GM18498 (cell line): ENCODE data around the gene LRCOL1.

Source experiments
- ATAC-seq: cut with Tn5 transposase; IDR thresholded peaks from one replicate; pipeline ENCODE4 v1.9.1; 2021; ENCODE audit warnings: mild to moderate bottlenecking, moderate library complexity; ENCODE audit not compliant: unreplicated experiment

Gene LRCOL1

DNA sequence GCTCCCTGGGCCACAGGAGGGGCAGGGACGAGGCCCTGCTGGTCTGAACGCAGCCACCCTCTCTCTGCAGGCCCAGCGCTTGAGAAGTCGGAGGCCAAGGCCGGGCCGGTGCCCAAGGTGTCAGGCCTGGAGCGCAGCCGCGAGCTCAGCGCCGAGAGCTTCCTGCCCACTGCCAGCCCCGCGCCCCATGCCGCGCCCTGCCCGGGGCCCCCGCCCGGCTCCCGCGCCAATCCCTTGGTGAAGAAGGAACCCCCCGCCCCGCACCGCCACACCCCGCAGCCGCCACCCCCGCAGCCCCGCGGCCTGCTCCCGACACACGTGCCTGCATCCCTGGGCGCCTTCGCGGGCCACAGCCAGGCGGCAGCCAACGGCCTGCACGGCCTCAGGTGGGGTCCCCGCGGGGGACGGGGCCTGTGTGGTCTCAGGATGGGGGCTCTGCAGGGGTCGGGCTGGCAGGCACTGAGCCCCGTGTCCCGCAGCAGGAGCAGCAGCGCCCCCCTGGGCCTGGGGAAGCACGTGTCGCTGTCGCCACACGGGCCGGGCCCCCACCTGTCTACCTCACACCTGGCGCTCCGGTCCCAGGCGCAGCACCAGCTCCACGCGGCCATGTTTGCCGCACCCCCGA is 40.4 kb downstream of the LRCOL1 start:
- no peak for ATAC-seq

DNA sequence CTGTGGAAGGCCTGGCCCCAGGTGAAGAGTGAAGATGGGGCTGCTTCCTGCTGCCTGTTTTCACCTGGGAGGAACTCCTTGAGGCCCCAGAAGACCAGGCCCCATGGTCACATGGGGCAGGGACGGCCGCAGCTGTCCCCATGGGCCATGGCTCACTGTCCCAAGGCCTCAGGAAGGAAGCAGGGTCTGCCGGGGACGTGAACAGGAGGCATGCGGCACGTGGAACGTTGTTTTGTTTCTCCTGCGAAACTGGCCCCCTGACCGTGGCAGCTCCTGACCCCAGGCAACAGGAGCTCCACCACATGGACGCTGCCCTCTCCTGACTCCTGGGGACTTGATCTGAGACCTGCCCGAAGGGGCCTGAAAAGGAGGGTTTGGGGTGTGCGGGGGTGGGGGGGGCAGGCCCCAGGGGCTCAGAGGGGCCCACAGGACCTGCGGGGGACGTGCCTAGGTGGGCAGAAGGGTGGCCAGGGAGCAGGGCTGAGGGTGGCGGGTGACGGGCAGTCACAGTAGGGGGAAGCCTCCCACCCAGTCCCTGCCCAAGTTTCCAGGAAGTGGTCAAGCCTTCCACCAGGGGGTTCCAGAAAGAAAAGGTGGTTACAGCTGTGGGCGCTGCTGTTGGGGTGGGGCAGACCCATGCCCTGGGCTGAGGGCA is 41.4 kb downstream of the LRCOL1 start:
- no peak for ATAC-seq

DNA sequence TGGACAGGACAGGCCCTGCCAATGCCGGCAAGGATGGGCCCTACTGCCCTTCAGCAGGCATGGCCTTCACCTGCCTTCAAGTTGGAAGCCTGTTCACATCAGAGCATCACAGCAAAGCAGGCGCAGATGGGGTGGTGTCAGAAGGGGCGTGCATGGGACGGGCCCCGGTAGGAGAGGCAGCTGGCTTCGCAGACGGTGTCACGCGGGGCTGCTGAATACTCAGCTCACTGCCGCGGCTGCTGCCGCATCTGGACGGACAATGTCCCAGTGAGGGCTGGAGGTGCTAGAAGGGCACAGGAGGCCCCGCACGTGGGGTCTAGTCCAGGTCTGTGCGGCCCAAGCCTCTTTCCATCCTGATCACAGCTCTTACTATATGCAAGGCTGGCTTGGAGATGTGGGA is 42.1 kb downstream of the LRCOL1 start:
- no peak for ATAC-seq

DNA sequence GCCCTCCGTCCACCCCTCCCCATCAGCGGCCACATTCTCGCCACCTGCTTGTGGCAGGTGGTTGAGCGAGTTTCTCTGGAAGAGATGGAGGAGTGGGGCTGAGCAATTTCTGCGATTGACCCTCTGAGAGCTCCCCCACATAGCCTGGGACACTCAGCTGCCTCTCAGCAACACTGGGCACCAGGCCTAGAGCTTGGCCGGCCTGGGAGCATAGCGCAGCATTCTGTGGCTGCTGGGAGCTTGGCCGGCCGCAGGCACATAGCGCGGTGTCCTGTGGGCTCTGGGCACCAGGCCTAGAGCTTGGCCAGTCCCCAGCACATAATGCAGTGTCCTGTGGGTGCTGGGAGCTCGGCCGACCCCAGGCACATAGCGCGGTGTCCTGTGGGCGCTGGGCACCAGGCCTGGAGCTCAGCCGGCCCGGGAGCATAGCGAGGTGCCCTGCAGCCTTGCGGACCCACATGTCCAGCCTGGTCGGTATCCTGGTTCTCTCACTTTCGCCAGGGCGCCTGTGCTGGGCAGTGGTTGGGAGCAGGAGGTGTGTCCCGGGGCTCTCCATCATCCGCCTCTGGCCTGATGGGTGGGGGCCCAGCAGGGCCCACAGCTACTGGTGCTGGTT is 43.8 kb downstream of the LRCOL1 start:
- ATAC-seq, result no peak

DNA sequence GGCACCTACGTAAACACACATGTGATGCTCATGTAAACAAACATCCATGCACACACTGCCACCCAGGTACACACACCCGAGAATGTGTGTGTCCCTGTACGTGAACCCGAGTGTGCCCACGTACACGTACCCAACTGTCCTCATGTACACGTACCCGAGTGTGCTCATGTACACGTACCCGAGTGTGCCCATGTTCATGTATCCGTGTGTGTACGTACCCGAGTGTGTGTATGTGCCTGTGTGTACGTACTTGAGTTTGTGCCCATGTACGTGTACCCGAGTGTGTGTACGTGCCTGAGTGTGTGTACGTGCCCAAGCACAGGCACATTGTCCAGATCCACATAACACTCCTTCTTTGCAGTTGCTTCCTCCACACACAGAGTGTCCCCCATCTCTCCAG is 45.0 kb downstream of the LRCOL1 start:
- no peak for ATAC-seq

DNA sequence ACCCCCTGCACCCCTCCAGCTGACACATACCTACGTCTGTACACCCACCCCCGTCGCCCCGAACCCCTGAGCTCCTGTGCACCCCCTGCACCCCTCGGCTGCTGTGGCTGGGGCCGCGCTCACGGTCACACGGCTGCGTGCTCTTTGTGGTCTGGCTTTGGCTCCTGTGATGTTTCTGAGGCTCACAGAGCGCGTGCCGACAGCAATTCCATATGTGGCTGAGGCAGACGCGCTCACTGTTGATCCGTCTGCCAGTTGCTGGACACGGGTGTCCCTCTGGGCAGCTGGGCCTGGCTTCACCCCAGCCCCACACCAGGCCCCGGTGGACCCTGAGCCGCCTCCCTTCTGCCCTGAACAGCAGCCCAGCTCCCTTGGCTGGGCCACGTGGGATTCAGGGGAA is 46.5 kb downstream of the LRCOL1 start:
- ATAC-seq, result no peak

DNA sequence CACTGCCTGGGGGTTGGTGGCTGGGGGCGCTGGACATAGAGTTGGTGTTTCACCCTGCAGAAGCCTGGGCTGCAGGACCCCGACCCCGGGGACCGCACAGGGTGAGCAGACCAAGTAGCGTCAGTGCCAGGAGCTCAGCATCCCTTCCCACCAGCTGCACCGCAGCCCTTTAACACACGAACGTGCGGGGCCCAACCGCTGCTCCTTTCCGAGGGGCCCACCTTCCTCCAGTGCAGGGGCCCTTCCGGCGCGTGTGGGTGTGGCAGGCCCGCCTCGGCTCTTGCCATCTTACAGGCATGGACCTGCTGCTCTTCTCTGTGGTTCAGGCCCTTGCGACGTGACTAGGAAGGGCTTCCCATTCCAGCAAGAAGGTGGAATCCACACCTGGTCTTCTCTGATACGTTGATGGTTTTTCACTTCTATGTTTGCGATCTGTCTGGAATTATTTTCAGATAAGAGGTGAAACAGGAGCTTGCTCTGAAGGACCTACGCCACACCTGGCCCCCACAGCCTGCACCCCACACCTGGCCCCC is 47.8 kb downstream of the LRCOL1 start:
- ATAC-seq, result no peak

DNA sequence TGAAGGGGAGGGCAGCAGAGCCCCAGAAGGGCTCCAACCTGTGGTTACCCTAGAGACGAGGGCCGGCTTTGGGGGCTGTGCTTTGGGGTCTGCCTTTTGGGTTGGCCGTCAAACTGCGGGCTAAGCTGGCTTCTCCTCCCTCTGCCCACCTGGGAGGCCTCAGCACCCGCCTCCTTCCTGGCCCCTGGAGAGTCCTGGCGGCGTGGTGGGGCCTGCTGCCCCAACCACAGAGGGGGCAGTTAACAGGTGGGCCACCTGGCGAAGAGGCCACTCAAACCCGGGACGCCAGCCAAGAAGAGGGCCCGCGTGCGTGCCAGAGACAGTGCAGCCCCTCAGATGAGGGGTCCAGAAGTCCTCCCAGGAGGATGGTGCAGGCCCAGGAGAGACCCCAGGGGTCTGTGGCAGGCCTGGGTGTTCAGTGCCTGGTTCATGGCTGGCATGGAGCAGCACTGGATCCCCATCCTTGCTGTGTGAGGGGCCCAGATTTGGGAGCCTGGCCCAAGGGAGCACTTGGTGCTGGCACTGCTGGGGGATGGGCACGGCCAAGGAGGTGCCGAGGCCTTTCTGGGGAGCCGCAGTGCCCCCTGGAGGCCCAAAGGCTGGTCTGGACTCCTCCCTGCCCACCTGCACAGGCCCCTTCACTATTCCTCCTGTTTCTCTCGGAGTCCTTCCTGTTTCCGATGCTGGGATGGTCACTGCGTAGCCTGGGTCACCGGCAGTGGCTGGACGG is 48.8 kb downstream of the LRCOL1 start:
- no peak for ATAC-seq

DNA sequence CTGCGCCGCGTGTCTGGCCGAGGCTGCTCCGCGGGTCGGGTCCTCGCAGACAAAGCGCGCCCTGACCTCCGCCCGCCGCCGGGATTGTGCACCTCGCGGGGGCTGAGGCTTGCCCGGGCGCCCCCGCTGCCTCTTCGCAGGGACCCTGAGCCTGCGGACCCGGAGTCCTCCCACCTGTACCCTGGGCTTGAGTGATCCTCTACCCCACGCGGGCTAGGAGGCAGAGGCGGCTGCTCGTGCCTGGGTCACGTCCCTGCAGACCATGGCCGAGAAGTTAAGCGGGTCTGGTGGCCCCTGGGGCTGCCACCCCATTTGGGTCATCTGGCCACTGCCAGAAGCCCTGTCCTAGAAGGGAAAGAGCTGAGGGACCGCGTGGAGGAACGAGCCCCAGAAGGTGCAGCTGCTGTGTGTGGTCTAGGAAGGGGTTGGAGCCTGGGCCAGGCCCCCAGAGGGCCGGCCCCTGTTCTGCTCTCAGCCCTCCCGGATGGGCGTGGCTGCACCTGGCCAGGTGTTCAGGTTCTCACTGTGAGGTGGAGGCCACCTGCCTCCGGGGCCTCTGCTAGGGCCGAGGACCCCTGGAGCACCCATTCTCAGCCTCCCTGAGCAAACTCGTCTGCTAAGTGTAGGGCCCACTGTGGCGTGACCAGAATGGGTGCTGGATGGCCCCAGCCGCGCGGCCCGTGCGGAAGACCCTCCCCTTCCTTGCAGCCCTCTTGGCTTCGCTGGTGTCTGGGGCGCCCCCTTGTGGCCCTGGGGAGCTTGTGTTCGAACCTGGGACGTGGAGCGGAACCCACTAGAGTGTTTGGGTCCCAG is 49.6 kb downstream of the LRCOL1 start:
- ATAC-seq, result no peak

DNA sequence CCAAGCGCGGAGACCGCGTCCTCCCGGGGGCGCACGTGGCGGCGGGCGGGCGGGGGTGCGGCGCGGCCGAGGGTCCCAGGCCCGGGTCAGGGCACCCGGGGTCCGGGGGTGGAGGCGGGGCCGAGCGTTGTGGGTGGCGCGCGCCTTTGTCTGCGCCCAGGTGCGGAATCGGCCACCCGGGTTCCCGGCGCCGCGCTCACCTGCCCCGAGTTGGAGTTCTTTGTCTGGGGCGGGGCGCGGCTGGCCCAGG is 50.1 kb downstream of the LRCOL1 start:
- ATAC-seq, result no peak

DNA sequence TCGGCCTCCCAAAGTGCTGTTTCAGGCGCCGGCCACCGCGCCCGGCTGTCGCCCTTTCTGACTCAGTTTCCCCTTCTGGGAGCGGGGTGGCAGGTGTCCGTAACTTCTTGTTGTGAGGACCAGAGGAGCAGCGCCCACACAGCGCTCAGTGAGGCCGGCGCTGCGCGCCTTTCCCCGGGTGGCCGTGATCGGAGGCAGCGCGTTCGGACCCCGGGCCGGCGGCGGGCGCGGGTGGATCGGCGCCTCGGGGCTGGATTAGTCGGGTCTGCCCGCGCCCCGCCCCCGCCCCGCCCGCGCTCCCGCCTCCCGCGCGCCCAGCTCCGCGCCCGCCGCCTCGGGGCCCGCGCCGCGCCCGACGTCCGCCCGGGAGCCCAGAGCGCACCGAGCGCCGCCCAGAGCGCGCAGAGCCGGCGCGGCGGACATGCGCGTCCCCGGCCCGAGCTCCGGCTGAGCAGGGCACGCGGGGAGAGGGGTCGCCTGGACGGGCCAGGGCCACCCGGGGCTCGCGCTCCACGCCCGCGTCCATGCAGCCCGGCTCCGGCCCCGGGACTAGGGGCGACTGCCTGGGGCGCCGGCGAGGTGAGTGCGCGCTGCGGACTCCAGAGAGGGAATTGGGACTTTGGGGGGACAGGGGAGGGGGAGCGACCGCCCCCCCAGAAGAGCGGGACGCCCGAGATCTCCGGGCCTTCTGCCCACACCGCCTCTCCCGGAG is 50.6 kb downstream of the LRCOL1 start:
- no peak for ATAC-seq

DNA sequence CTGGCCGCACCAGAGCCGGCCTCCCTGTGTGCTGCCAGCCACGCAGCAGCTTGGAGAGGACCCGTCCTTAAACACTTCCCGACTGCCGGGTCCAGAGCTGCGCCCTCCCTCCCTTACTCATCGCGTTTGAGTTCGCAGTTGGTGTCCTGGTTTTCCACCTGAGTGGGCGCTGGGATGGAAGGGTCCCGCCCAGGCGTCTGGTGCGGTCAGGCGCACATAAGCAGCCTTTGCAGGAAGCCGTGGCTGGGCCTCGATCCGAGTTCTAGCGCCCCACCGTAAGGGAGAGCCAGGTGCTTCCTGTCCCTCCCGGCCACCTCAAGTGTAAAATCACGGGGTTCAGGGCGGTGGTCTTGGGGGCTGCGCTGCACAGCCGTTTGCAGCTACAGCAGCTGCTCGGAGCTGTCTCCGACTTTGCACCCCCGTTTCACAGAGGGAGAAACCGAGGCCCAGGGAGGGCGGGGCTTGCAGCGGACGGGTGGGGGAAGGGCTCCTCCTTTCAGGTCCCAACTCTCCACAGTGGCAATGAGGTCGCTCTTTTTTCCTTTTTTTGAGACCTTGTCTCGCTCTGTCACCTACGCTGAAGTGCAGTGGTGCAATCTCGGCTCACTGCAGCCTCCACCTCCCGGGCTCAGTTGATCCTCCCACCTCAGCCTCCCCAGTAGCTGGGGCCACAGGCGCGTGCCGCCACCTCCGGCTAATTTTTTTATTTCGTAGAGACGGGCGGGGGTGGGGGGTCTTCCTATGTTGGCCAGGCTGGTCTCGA is 51.3 kb downstream of the LRCOL1 start:
- no peak for ATAC-seq

DNA sequence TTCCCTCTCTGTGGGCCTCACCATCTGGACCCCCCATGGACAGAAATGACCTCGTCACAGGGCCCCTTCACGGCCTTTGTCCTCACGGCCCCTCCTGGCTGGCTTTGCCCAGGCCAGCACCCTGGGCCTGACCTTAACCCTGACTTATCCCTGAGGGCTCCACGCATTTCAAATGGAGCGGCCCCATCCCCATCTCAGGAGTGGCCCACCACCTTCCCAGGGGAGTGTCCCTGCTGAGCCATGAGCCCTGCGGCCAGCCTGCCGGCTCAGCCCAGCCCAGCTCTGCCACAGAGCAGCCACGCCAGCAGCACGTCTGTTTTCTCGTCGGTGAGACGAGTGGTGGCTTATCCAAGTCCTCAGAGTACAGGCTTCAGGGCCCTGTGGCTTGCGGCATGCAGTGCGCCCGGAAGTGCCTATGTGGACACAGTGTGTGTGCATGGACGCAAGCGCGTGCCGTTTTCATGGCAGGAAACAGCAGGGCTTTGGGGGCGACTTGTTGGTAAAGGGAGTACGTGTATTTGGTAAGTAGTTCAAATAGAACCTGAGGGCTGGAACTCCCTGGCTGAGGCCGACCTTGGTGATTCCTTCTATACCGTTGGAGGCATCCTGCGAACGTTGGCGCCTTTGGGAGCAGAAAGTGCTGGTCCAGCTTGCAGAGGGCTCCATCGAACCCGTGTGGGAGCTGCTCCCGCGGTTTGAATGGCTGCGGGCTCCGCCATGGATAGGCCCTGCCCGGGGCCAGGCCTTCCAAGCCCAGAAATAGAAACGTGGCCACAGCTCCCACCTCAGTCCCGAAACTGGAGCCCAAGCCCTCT is 52.1 kb downstream of the LRCOL1 start:
- ATAC-seq, result no peak

DNA sequence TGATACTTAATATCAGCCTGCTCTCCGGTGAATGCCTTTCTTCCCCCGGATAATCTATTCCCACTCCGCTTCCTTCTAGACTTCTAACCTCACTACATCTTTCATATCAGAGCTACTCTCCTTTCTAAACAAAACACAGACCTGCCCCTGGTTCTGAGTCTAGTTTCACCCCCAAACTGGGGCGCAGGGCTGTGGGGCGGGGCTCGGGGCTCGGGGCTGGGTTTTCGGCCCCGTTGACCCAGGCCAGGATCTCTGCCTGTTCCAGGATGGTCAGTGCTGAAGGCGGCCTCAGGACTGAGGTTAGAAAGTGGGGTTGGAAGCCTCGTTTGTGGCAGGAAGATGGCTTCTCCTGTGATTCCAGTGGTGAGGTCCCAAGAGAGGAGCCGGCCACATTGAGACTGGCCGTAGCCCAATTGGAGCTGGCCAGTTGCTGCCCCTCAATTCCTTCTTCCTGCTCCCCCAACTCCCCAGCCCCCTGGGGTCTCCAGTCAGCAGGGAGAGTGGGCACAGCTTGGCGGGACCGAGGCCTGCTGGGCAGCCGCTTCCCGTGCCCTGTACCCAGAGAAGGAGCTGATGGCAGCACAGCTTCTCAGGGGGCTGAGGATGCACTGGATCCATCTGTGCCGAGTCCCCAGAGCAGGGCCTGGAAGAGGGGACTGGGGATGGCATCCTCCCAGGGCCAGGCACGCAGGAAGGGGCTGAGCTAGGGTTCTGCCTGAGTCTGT is 52.9 kb downstream of the LRCOL1 start:
- ATAC-seq, result no peak

DNA sequence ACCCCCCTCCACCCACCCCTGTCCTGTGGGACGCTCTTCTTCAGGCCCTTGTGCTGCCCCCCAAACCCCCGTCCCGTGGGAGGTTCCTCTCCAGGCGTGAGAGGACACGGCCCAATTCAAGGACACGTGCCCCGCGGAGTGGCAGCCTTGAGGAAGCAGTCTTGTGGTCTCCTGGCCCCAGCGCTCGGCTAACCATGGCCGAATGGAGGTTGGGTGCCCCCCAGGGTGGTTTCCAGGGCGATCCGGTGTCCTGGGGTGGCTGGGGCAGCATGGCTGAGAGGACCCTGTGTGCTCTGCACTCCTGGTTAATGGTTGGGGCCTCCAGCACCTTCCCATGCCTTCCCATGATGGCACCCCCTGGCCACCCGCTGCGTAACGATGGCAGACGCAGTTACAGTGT is 53.6 kb downstream of the LRCOL1 start:
- ATAC-seq, result no peak

DNA sequence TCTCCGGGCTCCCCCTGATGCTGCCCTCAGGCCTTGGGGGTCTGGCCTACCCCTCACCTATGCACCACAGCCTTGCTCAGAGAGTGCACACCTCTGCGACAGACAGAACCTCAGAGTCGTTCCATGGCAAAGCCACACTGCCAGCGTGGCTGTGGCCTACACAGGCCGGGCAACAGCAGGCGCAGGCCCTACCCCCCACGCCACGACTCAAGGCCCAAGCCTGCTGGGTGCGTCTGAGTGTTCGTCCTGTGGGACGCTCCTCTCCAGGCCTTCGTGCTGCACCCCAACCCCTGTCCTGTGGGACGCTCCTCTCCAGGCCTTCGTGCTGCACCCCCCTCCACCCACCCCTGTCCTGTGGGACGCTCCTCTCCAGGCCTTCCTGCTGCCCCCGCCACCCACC is 54.2 kb downstream of the LRCOL1 start:
- ATAC-seq, result no peak

DNA sequence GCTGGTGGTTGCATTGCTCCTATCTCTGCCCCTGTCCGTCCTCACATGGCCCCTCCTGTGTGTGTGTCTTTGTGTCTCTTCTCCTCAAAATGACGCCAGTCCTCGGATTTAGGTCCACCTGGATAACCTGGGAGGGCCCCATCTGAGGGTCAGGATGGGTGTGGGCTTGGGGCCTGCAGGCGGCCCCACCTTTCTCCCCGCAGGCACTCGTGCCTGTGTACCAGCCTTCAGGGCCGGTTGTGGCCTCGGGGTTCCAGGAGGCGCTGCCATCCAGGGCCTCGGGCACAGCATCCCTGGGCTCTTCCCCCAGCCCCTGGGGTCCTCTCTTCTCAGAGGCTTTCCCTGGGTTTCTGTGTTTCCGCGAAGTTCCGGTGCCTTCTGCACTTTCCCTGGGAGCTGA is 54.7 kb downstream of the LRCOL1 start:
- no peak for ATAC-seq
